NCI-H1105 (cell line): ENCODE results near the gene RFX1.
"Not testable (repeated sequence)": the region's sequence is repeated elsewhere in the genome, so short reads cannot be mapped to it uniquely, and the experiment has no call there.

Experiments
- DNase-seq: peaks from one replicate; lab custom pipeline; 2025; lab: John Stamatoyannopoulos, UW

RFX1 gene

GRCh38 chr19:14027856-14028450 is 21.8 kb upstream of the RFX1 start, which contains the start of gene RLN3:
TSS of gene RLN3 (plus strand) at chr19:14028148. CDS start at chr19:14028205, 57 bp downstream.
- DNase-seq: no peak

- not testable (repeated sequence) for DNase-seq
Measured at GRCh38 chr19:14026652-14027192, 20.6 kb upstream of the RFX1 start.

- no peak for DNase-seq
Measured at GRCh38 chr19:14023404-14024235, 17.5 kb upstream of the RFX1 start.

GRCh38 chr19:14022469-14022868 is 16.3 kb upstream of the RFX1 start:
- no peak for DNase-seq

GRCh38 chr19:14021474-14021873 is 15.4 kb upstream of the RFX1 start:
- DNase-seq: no peak

- not testable (repeated sequence) for DNase-seq
Measured at GRCh38 chr19:14019739-14020138, 13.6 kb upstream of the RFX1 start.

GRCh38 chr19:14019100-14019499 is 13.0 kb upstream of the RFX1 start:
- DNase-seq: no peak

GRCh38 chr19:14015524-14016035 is 9.5 kb upstream of the RFX1 start:
- no peak for DNase-seq

GRCh38 chr19:14012378-14012915 is 6.3 kb upstream of the RFX1 start:
- no peak for DNase-seq

- peak; percentile 94 for DNase-seq
Measured at GRCh38 chr19:14006766-14007562, 844 bp upstream of the RFX1 start.

GRCh38 chr19:14005349-14006084 is 603 bp downstream of the RFX1 start:
- peak; percentile 74 for DNase-seq

GRCh38 chr19:14004619-14005348 is 1.3 kb downstream of the RFX1 start:
- DNase-seq: no peak

- no peak for DNase-seq
Measured at GRCh38 chr19:14003251-14004055, 2.7 kb downstream of the RFX1 start.

GRCh38 chr19:14002571-14003250 is 3.4 kb downstream of the RFX1 start:
- DNase-seq: no peak

- DNase-seq: no peak
Measured at GRCh38 chr19:14000691-14001375, 5.3 kb downstream of the RFX1 start.

GRCh38 chr19:13999085-13999484 is 7.0 kb downstream of the RFX1 start:
- DNase-seq: no peak

GRCh38 chr19:13998426-13998825 is 7.7 kb downstream of the RFX1 start:
- DNase-seq: no peak

GRCh38 chr19:13997631-13997962 is 8.5 kb downstream of the RFX1 start:
- DNase-seq: no peak
